GM18951 (cell line): ENCODE results near the gene B4GALNT4.
"Not testable (repeated sequence)": the region's sequence is repeated elsewhere in the genome, so short reads cannot be mapped to it uniquely, and the experiment has no call there.

Source experiments
- POLR2A ChIP-seq: IDR thresholded peaks from 4 replicates; pipeline ENCODE4 v1.6.1; 2011; ENCODE audit warnings: mild to moderate bottlenecking; ENCODE audit not compliant: insufficient read length, insufficient read depth; ENCODE audit errors: extremely low read depth
- in situ Hi-C: fragments of 300-500 bp; cut with MboI; formaldehyde crosslinking; loops from one replicate; pipeline ENCODE4 v1.12.0; 2022; ENCODE audit warnings: low sequenced_read_pairs, mixed read lengths, inconsistent platforms; ENCODE audit not compliant: unreplicated experiment

Gene B4GALNT4

DNA sequence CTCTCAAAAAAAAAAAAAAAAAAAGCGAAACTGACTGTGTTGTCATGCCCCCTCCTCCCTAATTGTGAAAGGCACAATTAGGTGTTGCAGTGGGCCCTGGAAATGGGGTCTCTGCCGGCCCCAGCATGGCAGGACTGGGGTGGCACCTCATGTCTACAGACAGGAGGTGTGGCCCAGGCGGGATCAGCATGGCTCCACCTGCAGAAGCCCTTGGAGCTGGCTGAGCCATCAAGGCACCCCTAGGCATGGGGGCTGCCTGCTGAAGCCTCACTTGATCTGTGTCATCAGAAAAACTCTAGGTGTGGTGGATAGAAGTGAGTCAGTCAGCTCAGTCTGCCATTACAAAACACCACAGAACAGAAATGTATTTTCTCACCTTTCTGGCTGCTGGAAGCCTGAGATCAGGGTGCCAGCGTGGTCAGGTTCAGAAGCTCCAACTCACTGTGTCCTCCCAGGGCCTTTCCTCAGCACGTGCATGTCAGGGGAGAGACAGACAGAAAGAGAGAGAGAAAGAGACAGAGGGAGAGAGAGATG is 10.1 kb upstream of the B4GALNT4 start:
- in situ Hi-C loops, result no loop called here
- no peak for TF ChIP-seq POLR2A

DNA sequence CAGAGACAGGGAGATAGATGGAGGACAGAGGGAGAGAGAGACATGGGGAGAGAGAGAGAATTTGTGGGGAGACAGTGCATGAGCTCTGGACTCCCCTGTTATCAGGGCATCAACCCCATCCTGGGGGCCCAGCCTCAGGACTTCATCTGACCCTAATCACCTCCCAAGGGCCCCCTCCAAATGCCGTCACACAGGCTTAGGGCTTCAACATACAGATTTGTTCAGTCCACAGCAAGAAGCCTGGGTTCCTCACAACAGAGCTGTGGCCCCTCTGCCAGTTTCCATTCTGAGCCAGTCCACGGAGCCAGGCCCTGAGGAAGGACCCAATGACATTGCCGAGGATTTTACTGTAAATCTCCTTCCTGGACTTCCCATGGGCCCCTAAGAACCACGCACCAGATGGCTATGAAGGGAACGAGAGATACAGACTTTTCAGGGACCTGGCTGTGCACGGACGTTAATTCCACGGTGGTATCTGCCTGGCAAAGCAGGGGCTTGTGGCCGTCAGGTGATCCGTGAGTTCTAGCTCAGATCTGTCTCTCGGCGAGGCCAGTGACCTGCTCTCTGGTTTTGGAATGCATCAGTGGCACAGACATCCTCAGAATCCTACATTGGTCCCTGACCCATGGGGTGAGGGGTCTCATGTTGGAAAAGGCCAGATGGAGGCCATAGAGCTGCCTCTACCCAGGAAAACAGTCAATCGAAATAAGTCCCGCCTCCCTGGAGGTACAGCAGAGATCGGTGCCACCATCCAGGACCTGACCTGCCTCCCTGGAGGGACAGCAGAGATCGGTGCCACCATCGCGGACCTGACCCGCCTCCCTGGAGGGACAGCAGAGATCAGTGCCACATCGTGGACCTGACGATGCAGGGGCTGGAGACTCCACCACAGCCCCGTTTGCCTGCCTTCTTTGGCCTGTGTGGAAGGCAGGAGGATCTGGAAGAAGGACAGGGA is 8.7 kb upstream of the B4GALNT4 start:
- no peak for TF ChIP-seq POLR2A
- in situ Hi-C loops, result no loop called here

DNA sequence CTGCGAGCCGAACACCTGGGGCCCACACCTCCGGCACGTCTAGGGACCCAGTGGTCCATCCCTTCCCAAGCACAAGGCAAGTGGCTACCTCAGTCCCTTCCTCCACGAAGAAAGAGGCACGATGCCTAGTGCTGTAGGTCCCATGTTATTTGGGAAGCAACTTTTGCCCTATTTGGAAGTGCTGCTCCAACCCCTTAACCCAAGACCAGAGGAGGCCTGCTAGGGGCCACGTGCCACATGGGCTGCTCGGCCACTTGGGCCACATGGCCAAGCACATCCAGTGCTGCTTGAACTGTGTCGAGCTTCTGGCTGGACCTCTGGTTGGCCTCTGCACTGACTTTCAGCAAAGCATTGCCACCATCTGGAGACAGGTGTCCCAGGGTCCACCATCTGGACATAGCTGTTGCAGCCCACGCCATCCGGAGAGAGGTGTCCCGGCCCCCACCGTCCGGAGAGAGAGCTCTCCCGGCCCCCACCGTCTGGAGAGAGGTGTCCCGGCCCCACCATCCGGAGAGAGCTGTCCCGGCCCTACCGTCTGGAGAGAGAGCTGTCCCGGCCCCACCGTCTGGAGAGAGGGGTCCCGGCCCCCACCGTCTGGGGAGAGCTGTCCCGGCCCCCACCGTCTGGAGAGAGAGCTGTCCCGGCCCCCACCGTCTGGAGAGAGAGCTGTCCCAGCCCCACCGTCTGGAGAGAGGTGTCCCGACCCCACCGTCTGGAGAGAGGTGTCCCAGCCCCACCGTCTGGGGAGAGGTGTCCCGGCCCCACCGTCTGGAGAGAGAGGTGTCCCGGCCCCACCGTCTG is 6.5 kb upstream of the B4GALNT4 start:
- in situ Hi-C loops, result no loop called here
- TF ChIP-seq POLR2A, result no peak

DNA sequence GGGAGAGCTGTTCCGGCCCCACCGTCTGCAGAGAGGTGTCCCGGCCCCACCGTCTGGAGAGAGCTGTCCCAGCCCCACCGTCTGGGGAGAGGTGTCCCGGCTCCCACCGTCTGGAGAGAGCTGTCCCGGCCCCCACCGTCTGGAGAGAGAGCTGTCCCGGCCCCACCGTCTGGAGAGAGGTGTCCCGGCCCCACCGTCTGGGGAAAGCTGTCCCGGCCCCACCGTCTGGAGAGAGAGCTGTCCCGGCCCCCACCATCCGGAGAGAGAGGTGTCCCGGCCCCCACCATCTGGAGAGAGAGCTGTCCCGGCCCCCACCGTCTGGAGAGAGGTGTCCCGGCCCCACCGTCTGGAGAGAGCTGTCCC is 5.9 kb upstream of the B4GALNT4 start:
- in situ Hi-C loops, result not testable (repeated sequence)

DNA sequence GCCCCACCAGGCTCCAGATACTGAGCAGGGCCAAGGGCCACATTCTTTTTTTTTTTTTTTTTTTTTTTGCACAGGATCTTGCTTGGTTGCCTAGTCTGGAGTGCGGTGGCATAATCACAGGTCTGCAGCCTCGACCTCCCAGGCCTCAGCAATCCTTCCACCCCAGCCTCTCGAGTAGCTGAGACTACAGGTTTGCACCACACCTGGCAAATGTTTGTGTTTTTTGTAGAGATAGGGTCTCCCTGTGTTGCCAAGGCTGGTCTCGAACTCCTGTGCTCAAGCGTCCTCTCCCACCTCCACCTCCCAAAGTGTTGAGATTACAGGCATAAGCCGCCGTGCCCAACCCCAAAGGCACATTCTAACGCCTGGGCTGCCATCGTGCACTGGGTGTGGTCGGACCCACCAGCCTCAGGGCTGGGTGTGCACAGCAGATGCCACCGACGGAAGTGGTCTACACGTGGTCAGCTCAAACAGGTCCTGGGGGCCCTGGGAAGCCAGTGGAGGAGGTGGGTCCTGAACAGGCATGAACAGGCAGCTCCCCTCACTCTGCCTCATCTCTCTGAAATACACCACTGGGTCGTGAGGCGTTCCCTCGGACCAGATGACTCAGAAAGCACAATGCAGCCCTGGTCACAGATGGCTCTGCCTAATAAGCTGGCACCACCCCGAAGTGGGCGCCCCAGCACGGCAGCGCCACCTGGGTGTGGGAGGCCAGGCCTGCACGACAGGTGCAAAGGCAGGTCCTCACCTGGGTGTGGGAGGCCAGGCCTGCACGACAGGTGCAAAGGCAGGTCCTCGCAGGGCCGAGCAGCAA is 5.1 kb upstream of the B4GALNT4 start:
- in situ Hi-C loops, result no loop called here
- TF ChIP-seq POLR2A, result no peak

DNA sequence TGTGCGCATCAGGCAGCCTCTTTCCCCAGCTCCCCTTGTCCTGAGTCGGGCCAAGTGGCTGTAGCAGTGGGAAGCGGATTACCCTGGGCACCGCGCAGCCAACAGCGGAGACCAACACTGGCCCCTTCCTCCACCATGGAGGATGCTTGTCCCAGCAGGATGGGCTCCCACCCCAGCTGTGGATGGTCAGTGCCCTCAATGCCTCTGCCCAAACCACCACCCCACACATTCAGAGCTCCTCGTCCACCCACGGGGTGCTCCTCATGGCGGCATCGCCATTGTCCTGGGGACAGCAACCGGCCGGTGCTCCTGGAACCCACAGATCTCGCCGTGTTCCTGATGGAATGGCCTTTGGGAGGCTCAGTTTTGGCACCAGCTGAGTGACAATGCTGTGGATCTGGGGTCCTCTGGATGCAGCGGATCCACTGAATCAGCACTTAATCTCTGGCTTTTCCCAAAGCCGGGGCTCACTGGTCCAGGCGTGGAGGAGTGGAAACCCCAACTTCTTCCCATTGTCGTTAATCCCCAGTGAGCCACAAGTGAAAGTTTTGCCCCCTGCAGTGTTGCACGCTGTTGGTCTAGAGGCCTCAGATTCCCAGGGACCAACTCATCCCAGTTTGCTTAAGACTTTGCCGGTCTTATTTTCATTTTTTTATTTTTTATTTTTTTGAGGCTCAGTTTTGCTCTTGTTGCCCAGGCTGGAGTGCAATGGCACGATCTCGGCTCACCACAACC is 4.1 kb upstream of the B4GALNT4 start:
- in situ Hi-C loops, result no loop called here
- no peak for TF ChIP-seq POLR2A

DNA sequence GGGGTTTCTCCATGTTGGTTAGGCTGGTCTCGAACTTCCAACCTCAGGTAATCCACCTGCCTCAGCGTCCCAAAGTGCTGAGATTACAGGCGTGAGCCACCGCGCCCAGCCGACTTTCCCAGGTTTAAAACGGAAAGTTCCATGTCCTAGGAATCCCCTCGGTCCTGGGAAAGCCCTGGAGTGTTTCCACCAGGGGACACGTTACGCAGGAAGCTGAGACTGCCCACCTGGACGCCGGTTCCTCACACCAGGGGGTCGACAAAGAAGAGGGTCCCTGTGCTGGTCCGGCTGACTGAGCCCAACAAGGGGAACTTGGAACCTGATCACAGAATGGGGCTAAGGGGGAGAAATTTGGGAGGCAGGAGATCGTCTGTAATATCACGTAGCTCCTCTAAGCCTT is 3.5 kb upstream of the B4GALNT4 start:
- TF ChIP-seq POLR2A, result no peak
- in situ Hi-C loops, result no loop called here

DNA sequence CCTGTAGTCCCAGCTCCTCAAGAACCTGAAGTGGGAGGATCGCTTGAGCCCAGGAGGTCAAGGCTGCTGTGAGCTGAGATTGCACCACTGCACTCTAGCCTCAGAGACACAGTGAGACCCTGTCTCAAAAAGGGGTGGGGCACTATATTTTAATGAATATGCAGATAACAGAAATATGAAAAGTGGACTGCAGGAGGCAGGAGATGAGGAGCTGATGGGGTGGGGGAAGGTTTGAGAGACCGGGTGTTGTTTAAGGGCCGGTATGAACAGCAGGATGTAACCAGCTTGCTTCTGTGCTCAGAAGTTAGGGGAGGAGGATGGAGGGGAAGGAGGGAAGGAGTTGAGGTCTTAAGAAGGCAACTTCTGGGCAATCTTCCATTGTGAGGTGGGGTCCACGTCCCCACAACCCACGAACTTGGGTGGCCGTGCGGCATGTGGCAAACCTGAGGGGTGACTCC is 1.3 kb upstream of the B4GALNT4 start:
- no peak for TF ChIP-seq POLR2A
- in situ Hi-C loops, result no loop called here

DNA sequence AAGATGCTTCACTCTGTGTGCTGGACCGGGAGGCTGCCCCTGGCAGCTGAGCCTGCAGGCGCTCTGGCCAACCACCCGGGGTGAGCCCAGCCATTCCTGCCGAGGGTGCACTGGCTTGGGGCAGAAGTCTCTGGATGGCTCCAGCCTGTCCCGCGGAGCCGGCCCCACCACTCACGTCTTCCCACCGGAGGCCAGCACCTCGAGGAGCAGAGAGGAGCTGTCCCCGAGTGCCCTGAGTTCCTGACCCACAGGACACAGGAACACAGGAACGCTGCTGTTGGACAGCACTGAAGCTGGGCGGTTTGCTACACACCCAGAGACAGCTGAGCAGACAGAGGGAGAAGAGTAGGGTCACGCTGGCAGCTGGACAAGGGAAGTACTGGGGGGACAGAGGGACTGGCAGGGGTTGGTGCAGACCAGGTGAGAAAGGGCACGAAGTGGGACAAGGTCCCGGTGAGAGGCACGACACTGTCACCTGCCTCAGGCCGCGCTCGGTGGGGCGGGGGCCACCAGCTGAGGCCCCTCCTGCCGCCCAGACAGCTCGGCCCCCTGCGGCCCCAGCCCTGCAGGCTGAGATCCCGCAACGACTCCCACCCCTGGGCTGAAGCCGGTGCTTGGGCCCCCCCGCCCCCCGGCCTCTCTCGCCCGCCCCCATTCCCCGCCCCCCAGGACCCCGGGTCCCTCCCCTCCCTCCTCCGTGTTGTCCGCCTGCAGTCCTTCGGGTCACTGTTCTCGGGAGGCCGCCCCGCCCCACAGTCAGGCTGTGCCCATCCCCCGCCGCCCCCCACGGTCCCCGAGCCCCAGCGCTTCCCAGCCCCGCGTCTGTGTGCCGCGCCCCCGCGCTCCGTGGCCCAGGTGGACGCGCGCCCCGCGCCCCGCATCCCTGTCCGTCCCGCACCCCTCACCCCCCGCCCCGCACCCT is 624 bp upstream of the B4GALNT4 start:
- no peak for TF ChIP-seq POLR2A
- in situ Hi-C loops, result no loop called here

DNA sequence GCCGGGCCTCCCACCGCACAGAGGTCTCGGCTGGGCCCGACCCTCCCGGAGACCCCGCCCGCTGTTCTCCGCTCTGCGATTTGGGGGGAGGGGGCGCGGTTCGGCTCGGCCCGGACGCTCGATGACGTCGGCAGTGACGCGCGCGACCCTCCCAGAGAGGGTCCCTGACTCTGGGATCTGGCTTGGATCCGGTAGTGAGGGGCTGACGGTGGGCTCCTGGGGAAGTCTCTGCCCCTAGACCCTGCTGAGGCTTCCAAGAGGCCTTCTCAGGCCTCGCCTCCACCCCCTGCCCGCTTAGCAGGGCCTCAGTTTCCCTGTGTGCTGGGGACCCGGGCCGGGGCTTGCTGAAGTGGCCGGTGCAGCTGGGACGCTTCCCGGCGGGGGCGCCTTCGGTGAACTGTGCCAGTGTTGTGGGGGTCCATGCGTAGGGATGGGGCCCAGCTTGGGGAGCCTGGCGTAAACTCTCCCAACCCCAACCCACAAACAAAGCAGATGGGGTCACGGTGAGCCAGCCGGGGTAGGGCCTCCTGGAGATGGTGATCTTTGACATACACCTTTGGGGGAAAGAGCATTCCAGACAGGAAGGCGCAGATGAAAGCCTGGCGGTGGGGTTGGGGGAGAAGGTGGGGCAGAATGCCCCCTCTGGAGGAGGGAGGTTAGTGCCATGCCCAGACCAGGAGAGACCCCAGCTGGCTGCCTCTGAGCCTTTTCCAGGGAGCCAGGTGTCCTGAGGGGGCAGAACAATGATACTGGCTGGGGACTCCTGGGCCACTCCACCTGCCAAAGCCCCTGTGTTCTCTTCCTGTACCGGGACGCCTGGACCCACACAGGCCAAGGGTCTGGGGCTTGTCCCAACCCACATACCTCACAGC is 1.0 kb downstream of the B4GALNT4 start:
- in situ Hi-C loops, result no loop called here

More for the DNA sequence above, 1.0 kb downstream of the B4GALNT4 start:
- TF ChIP-seq POLR2A, result no peak
